Mucosa of descending colon (tissue), 3 donors: ENCODE data around the gene MGST3. TPM values are rescaled to one million over a fixed set of nuclear protein-coding genes. Genes with fewer than 3 reads are reported as not detected.

Experiments
- ATAC-seq: fragments of 200-7000 bp; cut with Tn5 transposase; one replicate; pipeline ENCODE4 v1.9.1; 2020; ENCODE audit warnings: mild to moderate bottlenecking, moderate library complexity
- DNase-seq, 3 donors: peaks; one replicate each; pipeline ENCODE4 v3.0.0-alpha.2; 2020
- H3K36me3 ChIP-seq: fragments of 200-600 bp; one replicate; pipeline ENCODE4 v1.8.0; 2021; ENCODE audit warnings: low read depth, mild to moderate bottlenecking
- H3K4me1 ChIP-seq: fragments of 200-600 bp; one replicate; pipeline ENCODE4 v1.8.0; 2021; ENCODE audit warnings: low read depth, mild to moderate bottlenecking
- H3K4me3 ChIP-seq: fragments of 200-600 bp; one replicate; pipeline ENCODE4 v1.8.0; 2021; ENCODE audit warnings: mild to moderate bottlenecking
- H3K9me3 ChIP-seq: fragments of 200-600 bp; one replicate; pipeline ENCODE4 v1.8.0; 2021; ENCODE audit warnings: mild to moderate bottlenecking
- CTCF ChIP-seq: fragments of 200-600 bp; IDR thresholded peaks from one replicate; pipeline ENCODE4 v1.8.0; 2022; ENCODE audit warnings: antibody characterized with exemption, mild to moderate bottlenecking
- intact Hi-C, 2 donors: fragments of 100-400 bp; cut with DNase I in 1 of 2; cut with micrococcal nuclease in 1 of 2; formaldehyde crosslinking; loops; one replicate each; pipeline versions ENCODE4 v1.11.0 to v1.11.1; 2022; cut with DNase I, micrococcal nuclease
- total RNA-seq, 3 donors: library from RNA; stranded (reverse); fragmentation: NEBNext Ultra II Directional in 2 of 3; extraction: Animal tissue kit (Norgen Biotek cat#: 25700) in 2 of 3; gene quantifications; one replicate each; pipeline versions ENCODE4 v1.2.1 to v1.2.4, GENCODE V29; 2021 to 2023
- donor health status: DM: no; HTN: no; CAD: no; lungs with moderate emphysema.
- donor health status: DM: no; HTN: no; CAD: no.
- donor health status: DM: no; HTN: yes; CAD: no.

MGST3 gene
- total RNA-seq, 3 donors from 2014 or later = 236 to 436 (median 367) TPM

GRCh38 chr1:165619647-165620151, 11.3 kb upstream of the MGST3 start:
- TF ChIP-seq CTCF = no peak
- Histone ChIP-seq H3K9me3 (no peaks in the 10 kb centered on the region), H3K4me3 (no peak overlapping the region), H3K4me1 (no peaks in the 10 kb centered on the region), H3K36me3 (no peaks in the 10 kb centered on the region)
- DNase-seq (no peak), ATAC-seq (no peak)
- intact Hi-C loops = no loop called here

- H3K9me3 ChIP-seq = no peaks in the 10 kb centered on the region
- H3K4me1 ChIP-seq = peaks cover 7% of the 10 kb centered on the region
- DNase-seq (no peak), ATAC-seq (no peak)
- H3K4me3 ChIP-seq = no peak overlapping the region
- H3K36me3 ChIP-seq = no peaks in the 10 kb centered on the region
- intact Hi-C loops = no loop called here
- TF ChIP-seq CTCF = no peak
Observed at GRCh38 chr1:165623624-165624023, 7.4 kb upstream of the MGST3 start.

- ATAC-seq = no peak
- H3K36me3 ChIP-seq = no peaks in the 10 kb centered on the region
- no peak for TF ChIP-seq CTCF
Observed at GRCh38 chr1:165624441-165624840, 6.6 kb upstream of the MGST3 start.

GRCh38 chr1:165628147-165628822, 2.7 kb upstream of the MGST3 start:
- Histone ChIP-seq H3K4me1 (peaks cover 30% of the 10 kb centered on the region), H3K9me3 (no peaks in the 10 kb centered on the region), H3K4me3 (no peak overlapping the region), H3K36me3 (no peaks in the 10 kb centered on the region)
- no peak for ATAC-seq
- intact Hi-C loops = no loop called here
- no peak for TF ChIP-seq CTCF
- DNase-seq = no peak

More at GRCh38 chr1:165624441-165624840, 6.6 kb upstream of the MGST3 start:
- H3K4me1 ChIP-seq = peaks cover 12% of the 10 kb centered on the region
- H3K9me3 ChIP-seq = no peaks in the 10 kb centered on the region
- intact Hi-C loops = no loop called here
- DNase-seq = no peak
- no peak overlapping the region for H3K4me3 ChIP-seq

- no peak for TF ChIP-seq CTCF
- DNase-seq (no peak), ATAC-seq (no peak)
- H3K4me1 ChIP-seq = peaks cover 34% of the 10 kb centered on the region
- no peaks in the 10 kb centered on the region for H3K36me3 ChIP-seq
- no peaks in the 10 kb centered on the region for H3K9me3 ChIP-seq
- intact Hi-C loops = no loop called here
- no peak overlapping the region for H3K4me3 ChIP-seq
Observed at GRCh38 chr1:165629151-165629550, 1.9 kb upstream of the MGST3 start.
